AG10803 (cell line): ENCODE data around the gene AKT1S1.

ENCODE experiments used
- DNase-seq: peaks from one replicate; pipeline ENCODE4 v3.0.0; 2010; ENCODE audit warnings: low read depth
- H3K4me3 ChIP-seq: 2 replicates; pipeline ENCODE4 v1.5.1; 2011; ENCODE audit warnings: mild to moderate bottlenecking, low read length, control low read depth
- TF ChIP-seq, protein P1 (sequence below): conservative IDR thresholded peaks from 2 replicates; pipeline ENCODE4 v1.5.1; 2011; ENCODE audit warnings: mild to moderate bottlenecking, low read length, control low read depth, inconsistent platforms

AKT1S1 gene

DNA sequence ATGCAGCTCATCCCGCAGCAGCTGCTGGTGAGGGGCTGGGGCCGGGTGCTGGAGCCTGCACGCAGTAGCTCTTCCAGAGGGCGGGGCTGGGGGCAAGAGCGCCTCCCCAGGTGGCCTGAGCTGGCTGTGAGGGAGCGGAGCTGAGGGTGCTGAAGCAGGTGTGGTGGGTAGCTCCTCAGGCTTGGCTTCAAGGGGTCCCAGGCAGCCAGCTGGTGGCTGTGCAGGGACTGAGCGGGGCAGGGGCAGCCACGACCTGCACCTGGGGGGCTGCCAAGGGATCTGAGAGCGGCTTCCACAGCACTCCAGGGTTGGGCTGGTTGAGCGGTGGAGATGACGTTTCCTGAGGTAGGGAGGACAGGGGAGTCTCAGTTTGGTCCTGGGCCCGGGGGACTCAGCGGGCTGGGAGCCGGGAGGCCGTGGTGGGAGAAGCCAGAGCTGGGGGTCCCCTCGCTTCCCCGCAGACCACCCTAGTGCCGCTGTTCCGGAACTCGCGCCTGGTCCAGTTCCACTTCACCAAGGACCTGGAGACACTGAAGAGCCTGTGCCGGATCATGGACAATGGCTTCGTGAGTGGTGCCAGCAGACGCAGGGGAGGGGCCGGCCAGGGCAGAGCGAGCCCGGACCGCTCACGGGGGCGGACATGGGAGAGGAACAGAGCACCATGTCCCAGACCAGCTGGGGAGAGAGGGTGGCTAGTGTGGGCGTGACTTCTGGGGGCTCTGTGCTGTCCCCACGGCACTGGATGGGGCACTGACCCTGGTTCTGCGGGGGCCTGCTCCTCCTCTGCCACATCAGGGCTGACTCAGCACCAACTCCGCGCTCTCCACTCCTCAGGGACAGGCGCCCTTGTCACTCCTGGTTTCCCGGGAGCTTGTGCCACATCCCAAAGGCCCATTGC is 18.8 kb downstream of the AKT1S1 start:
- DNase-seq = no peak
- TF ChIP-seq, protein P1, sequence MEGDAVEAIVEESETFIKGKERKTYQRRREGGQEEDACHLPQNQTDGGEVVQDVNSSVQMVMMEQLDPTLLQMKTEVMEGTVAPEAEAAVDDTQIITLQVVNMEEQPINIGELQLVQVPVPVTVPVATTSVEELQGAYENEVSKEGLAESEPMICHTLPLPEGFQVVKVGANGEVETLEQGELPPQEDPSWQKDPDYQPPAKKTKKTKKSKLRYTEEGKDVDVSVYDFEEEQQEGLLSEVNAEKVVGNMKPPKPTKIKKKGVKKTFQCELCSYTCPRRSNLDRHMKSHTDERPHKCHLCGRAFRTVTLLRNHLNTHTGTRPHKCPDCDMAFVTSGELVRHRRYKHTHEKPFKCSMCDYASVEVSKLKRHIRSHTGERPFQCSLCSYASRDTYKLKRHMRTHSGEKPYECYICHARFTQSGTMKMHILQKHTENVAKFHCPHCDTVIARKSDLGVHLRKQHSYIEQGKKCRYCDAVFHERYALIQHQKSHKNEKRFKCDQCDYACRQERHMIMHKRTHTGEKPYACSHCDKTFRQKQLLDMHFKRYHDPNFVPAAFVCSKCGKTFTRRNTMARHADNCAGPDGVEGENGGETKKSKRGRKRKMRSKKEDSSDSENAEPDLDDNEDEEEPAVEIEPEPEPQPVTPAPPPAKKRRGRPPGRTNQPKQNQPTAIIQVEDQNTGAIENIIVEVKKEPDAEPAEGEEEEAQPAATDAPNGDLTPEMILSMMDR = no peak
- no peak overlapping the region for H3K4me3 ChIP-seq

DNA sequence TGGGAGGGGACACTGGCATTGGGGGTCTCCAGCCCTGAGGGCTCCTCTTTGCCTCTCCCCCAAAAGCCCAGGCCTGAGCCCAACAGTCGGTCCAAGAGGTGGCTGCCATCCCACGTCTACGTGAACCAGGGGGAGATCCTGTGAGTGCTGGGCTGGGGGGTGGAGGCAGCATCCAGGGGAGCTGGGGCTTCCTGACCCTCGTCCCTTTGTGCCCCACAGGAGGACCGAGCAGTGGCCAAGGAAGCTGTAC is 19.4 kb downstream of the AKT1S1 start:
- TF ChIP-seq, protein P1 = no peak
- no peak overlapping the region for H3K4me3 ChIP-seq
- DNase-seq = no peak

DNA sequence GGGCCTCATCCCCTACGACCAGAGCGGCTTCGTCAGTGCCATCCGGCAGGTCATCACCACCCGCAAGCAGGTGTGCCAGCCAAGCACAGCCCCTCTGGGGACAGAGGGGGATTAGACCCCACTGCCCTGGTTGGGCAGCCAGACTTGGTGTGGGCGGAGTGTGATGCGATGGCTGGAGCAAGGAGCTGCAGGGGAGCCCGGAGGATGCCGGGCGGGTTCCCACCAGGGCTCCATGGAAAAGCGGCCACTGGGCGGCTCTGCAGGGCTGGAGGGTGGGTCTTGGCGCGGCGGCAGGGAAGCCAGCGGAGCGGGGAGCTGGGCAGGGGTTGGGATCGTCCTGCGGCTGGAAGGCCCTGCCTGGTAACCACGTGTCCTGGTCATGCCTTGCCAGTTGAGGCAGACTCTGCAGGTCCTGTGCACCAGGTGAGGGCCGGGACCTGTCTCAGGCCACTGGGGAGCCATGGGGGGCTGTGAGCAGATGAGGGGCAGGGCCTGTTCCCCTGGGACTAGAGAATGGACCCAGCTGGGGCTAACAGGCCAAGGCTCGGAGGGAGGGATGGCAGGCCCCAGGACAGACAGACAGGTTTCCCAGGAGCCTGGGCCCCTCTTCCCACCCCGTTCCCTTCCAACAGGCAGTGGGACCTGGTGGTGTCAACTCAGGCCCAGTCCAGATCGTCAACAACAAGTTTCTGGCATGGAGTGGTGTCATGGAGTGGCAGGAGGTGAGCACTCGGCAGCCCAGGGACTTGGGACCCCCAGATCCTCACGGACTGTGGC is 19.9 kb downstream of the AKT1S1 start:
- no peak overlapping the region for H3K4me3 ChIP-seq
- TF ChIP-seq, protein P1 = no peak

DNA sequence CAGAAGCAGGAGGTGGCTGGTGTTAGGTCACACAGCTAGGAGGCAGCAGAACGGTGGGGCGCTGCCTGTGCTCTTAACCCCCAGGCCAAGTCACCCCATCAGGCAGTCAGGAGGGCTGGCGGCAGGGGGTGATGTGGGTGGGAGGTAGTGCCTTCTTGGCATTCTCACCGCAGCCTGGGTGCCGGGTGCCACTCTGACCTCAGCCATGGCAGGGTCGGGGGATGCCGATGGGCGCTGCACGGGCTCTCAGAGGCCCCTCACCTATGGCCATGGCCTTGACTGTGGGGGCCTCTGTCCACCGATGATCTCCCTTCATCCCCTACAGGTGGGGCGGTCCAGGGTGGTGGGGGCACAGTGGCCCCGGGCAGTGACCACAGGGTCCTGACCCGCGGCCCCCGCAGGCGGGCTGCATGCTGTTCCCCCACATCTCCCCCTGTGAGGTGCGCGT is 20.6 kb downstream of the AKT1S1 start:
- DNase-seq = no peak
- TF ChIP-seq, protein P1 = no peak
- no peak overlapping the region for H3K4me3 ChIP-seq

More for the DNA sequence above, 19.9 kb downstream of the AKT1S1 start:
- no peak for DNase-seq

DNA sequence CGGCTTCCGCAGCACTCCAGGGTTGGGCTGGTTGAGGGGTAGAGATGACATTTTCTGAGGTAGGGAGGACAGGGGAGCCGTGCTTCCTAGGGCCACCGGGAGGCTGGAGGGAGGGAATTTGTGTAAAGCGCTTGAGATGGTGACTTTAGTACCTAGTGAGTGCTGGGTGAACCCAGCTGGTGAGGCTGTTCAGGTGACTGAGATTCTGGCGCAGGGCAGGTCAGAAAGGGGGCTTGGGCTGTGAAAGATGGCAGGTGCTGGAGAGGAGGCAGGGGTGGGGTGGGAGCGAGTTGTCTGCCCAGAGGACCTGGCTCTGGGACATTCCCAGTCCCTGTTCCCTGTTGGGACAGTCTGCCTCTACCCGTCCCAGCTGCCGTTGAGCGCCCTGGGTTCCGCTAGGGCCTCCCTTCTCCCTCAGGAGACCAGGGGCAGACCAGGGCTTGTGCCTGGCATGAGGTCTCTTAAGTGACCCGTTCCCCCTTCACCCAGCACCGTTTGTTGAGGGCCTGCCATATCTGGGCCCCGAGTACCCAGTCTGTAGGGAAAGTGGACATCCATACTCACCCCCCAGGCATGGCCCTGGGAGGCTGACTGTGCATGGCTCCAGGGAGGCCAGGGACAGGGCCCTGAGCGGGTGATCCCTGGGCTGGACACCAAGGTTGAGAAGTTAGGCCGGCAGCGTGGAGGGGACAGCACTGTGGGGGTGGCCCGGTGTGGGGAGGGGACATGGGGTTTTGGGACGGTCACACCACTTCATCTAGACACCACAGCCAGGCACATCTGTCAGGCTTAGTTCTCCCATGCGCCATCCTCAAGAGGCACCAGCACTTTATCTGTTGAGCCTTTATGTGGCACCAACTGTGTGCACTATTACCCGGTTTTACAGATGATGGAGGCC is 21.2 kb downstream of the AKT1S1 start:
- TF ChIP-seq, protein P1 = no peak
- no peak for DNase-seq
- no peak overlapping the region for H3K4me3 ChIP-seq

DNA sequence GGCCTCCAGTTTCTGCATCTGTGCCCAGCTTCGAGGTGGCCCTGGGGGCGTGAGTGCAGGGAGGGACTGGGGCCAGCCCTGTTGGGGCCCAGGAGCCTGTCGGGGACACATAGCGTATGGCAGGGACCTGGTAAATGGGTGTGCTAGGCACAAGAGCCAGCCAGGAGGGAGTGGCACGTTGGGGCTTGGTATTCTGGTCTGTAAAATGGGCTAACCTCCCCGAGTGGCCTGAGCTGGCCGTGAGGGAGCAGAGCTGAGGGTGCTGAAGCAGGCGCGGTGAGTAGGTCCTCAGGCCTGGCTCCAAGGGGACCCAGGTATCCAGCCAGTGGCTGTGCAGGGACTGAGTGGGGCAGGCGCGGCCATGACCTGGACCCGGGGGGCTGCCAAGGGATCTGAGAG is 21.9 kb downstream of the AKT1S1 start:
- TF ChIP-seq, protein P1 = no peak
- H3K4me3 ChIP-seq = no peak overlapping the region
- DNase-seq = no peak
